ENCODE measurements around the gene MAD1L1. TPM values are rescaled to one million over a fixed set of nuclear protein-coding genes. Genes with fewer than 3 reads are reported as not detected.

The MAD1L1 gene
- total RNA-seq, 1 donor from 2014 or later = 54.0 TPM

- no peak for DNase-seq
- Mint-ChIP-seq H3K4me3 (no peak overlapping the region), H3K36me3 (ENCODE audit: low read depth) (peaks cover 6% of the 10 kb centered on the region), H3K27ac (no peak overlapping the region), H3K4me1 (peaks cover 6% of the 10 kb centered on the region), H3K27me3 (no peaks in the 10 kb centered on the region), H3K9me3 (no peaks in the 10 kb centered on the region)
- intact Hi-C loops (cut with micrococcal nuclease) = no loop called here
Measured at GRCh38 chr7:2045559-2046405, 187.0 kb downstream of the MAD1L1 start.

GRCh38 chr7:2044883-2045471 is 187.8 kb downstream of the MAD1L1 start:
- Mint-ChIP-seq H3K4me1 (peaks cover 14% of the 10 kb centered on the region), H3K36me3 (ENCODE audit: low read depth) (peaks cover 8% of the 10 kb centered on the region), H3K4me3 (no peak overlapping the region), H3K27ac (no peak overlapping the region), H3K27me3 (no peaks in the 10 kb centered on the region), H3K9me3 (no peaks in the 10 kb centered on the region)
- DNase-seq = no peak
- intact Hi-C loops (cut with micrococcal nuclease) = no loop called here

- Mint-ChIP-seq H3K27ac (no peak overlapping the region), H3K36me3 (ENCODE audit: low read depth) (peaks cover 10% of the 10 kb centered on the region), H3K4me3 (no peak overlapping the region), H3K4me1 (peaks cover 20% of the 10 kb centered on the region), H3K9me3 (no peaks in the 10 kb centered on the region), H3K27me3 (no peaks in the 10 kb centered on the region)
- no peak for DNase-seq
- intact Hi-C loops (cut with micrococcal nuclease) = no loop called here
Measured at GRCh38 chr7:2044311-2044882, 188.3 kb downstream of the MAD1L1 start.

GRCh38 chr7:2043316-2044039 is 189.3 kb downstream of the MAD1L1 start:
- Mint-ChIP-seq H3K27ac (no peak overlapping the region), H3K4me1 (peaks cover 29% of the 10 kb centered on the region), H3K4me3 (no peak overlapping the region), H3K9me3 (no peaks in the 10 kb centered on the region), H3K27me3 (no peaks in the 10 kb centered on the region), H3K36me3 (ENCODE audit: low read depth) (peaks cover 10% of the 10 kb centered on the region)
- intact Hi-C loops (cut with micrococcal nuclease) = no loop called here
- DNase-seq = no peak

GRCh38 chr7:2042650-2043049 is 190.1 kb downstream of the MAD1L1 start:
- Mint-ChIP-seq H3K27me3 (no peaks in the 10 kb centered on the region), H3K4me1 (peaks cover 36% of the 10 kb centered on the region), H3K36me3 (ENCODE audit: low read depth) (peaks cover 10% of the 10 kb centered on the region), H3K27ac (no peak overlapping the region), H3K4me3 (no peak overlapping the region), H3K9me3 (no peaks in the 10 kb centered on the region)
- no peak for DNase-seq
- intact Hi-C loops (cut with micrococcal nuclease) = no loop called here

- Mint-ChIP-seq H3K9me3 (no peaks in the 10 kb centered on the region), H3K4me3 (no peak overlapping the region), H3K36me3 (ENCODE audit: low read depth) (peaks cover 11% of the 10 kb centered on the region), H3K27me3 (peaks cover 3% of the 10 kb centered on the region), H3K4me1 (peaks cover 44% of the 10 kb centered on the region), H3K27ac (no peak overlapping the region)
- intact Hi-C loops (cut with micrococcal nuclease) = no loop called here
- DNase-seq = no peak
Measured at GRCh38 chr7:2041496-2042367, 191.0 kb downstream of the MAD1L1 start.

- no peak overlapping the region for H3K27ac Mint-ChIP-seq
- intact Hi-C loops (cut with micrococcal nuclease) = no loop called here
- H3K4me3 Mint-ChIP-seq = no peak overlapping the region
- H3K27me3 Mint-ChIP-seq = peaks cover 3% of the 10 kb centered on the region
- H3K36me3 Mint-ChIP-seq (ENCODE audit: low read depth) = peaks cover 11% of the 10 kb centered on the region
- no peak for DNase-seq
- peaks cover 44% of the 10 kb centered on the region for H3K4me1 Mint-ChIP-seq
- H3K9me3 Mint-ChIP-seq = no peaks in the 10 kb centered on the region
Measured at GRCh38 chr7:2040893-2041270, 191.9 kb downstream of the MAD1L1 start.

GRCh38 chr7:2040201-2040892 is 192.4 kb downstream of the MAD1L1 start:
- Mint-ChIP-seq H3K27ac (no peak overlapping the region), H3K9me3 (no peaks in the 10 kb centered on the region), H3K4me1 (peaks cover 44% of the 10 kb centered on the region), H3K4me3 (no peak overlapping the region), H3K36me3 (ENCODE audit: low read depth) (peaks cover 11% of the 10 kb centered on the region), H3K27me3 (peaks cover 3% of the 10 kb centered on the region)
- DNase-seq = no peak
- intact Hi-C loops (cut with micrococcal nuclease) = no loop called here

- Mint-ChIP-seq H3K4me1 (peaks cover 44% of the 10 kb centered on the region), H3K27me3 (peaks cover 3% of the 10 kb centered on the region), H3K9me3 (no peaks in the 10 kb centered on the region), H3K36me3 (ENCODE audit: low read depth) (peaks cover 11% of the 10 kb centered on the region), H3K4me3 (peak overlapping the region; percentile 86), H3K27ac (peak overlapping the region; percentile 12)
- intact Hi-C loops (cut with micrococcal nuclease) = loop anchor here (5.0 kb wide), 2 partner anchors 97 to 117 kb away; no protein-coding TSS in a partner anchor
- DNase-seq = no peak
Measured at GRCh38 chr7:2038931-2039728, 193.6 kb downstream of the MAD1L1 start.

- intact Hi-C loops (cut with micrococcal nuclease) = loop anchor here (5.0 kb wide), 2 partner anchors 96 to 116 kb away; no protein-coding TSS in a partner anchor
- H3K4me3 Mint-ChIP-seq = peak overlapping the region; percentile 86
- no peaks in the 10 kb centered on the region for H3K9me3 Mint-ChIP-seq
- H3K27ac Mint-ChIP-seq = peak overlapping the region; percentile 73
- peaks cover 3% of the 10 kb centered on the region for H3K27me3 Mint-ChIP-seq
- peak; percentile 79 for DNase-seq
- H3K4me1 Mint-ChIP-seq = peaks cover 44% of the 10 kb centered on the region
- H3K36me3 Mint-ChIP-seq (ENCODE audit: low read depth) = peaks cover 11% of the 10 kb centered on the region
Measured at GRCh38 chr7:2037808-2038522, 194.8 kb downstream of the MAD1L1 start.

GRCh38 chr7:2037301-2037807 is 195.4 kb downstream of the MAD1L1 start:
- Mint-ChIP-seq H3K27ac (peak overlapping the region; percentile 73), H3K27me3 (peaks cover 3% of the 10 kb centered on the region), H3K9me3 (no peaks in the 10 kb centered on the region), H3K36me3 (ENCODE audit: low read depth) (peaks cover 10% of the 10 kb centered on the region), H3K4me1 (peaks cover 44% of the 10 kb centered on the region), H3K4me3 (peak overlapping the region; percentile 86)
- peak; percentile 66 for DNase-seq
- intact Hi-C loops (cut with micrococcal nuclease) = loop anchor here (5.0 kb wide), 2 partner anchors 95 to 115 kb away; no protein-coding TSS in a partner anchor
